Effector memory CD4-positive, alpha-beta T cell (primary cell): ENCODE data around the gene PADI1.

Experiments used
- DNase-seq, 3 donors: peaks; one replicate each; pipeline ENCODE4 v3.0.0-alpha.2; 2020
- H3K27ac ChIP-seq: 2 replicates; pipeline ENCODE4 v1.7.0; 2013; ENCODE audit warnings: mild to moderate bottlenecking, low read length, moderate library complexity; ENCODE audit not compliant: insufficient read depth, poor library complexity, severe bottlenecking
- H3K27me3 ChIP-seq: replicated peaks from 2 replicates; pipeline ENCODE4 v1.7.0; 2013; ENCODE audit warnings: mild to moderate bottlenecking, low read length; ENCODE audit not compliant: insufficient read depth, control insufficient read depth, poor library complexity, severe bottlenecking
- H3K36me3 ChIP-seq: 2 replicates; pipeline ENCODE4 v1.7.0; 2013; ENCODE audit warnings: mild to moderate bottlenecking, low read length, moderate library complexity; ENCODE audit not compliant: control insufficient read depth, insufficient read depth
- H3K4me1 ChIP-seq: 2 replicates; pipeline ENCODE4 v1.7.0; 2013; ENCODE audit warnings: low read length, mild to moderate bottlenecking; ENCODE audit not compliant: control insufficient read depth, insufficient read depth, poor library complexity, severe bottlenecking
- H3K4me3 ChIP-seq: 2 replicates; pipeline ENCODE4 v1.7.0; 2013; ENCODE audit warnings: low read length, low read depth, mild to moderate bottlenecking; ENCODE audit not compliant: insufficient read depth, poor library complexity, severe bottlenecking
- H3K9me3 ChIP-seq: 2 replicates; pipeline ENCODE4 v1.7.0; 2013; ENCODE audit warnings: mild to moderate bottlenecking, low read length, moderate library complexity; ENCODE audit not compliant: control insufficient read depth

PADI1 gene

GRCh38 chr1:17163789-17164666 is 40.9 kb upstream of the PADI1 start:
- no peak overlapping the region for H3K4me3 ChIP-seq
- DNase-seq, result no peak
- H3K9me3 ChIP-seq, result no peaks in the 10 kb centered on the region
- H3K27me3 ChIP-seq, result no peaks in the 10 kb centered on the region
- no peaks in the 10 kb centered on the region for H3K4me1 ChIP-seq
- no peaks in the 10 kb centered on the region for H3K36me3 ChIP-seq
- H3K27ac ChIP-seq, result no peak overlapping the region

- Histone ChIP-seq H3K27me3 (no peaks in the 10 kb centered on the region), H3K36me3 (no peaks in the 10 kb centered on the region), H3K9me3 (no peaks in the 10 kb centered on the region), H3K4me3 (no peak overlapping the region), H3K4me1 (no peaks in the 10 kb centered on the region), H3K27ac (no peak overlapping the region)
- no peak for DNase-seq
Measured at GRCh38 chr1:17165823-17166222, 39.1 kb upstream of the PADI1 start.

- Histone ChIP-seq H3K27ac (no peak overlapping the region), H3K36me3 (no peaks in the 10 kb centered on the region), H3K4me3 (no peak overlapping the region), H3K9me3 (no peaks in the 10 kb centered on the region), H3K4me1 (no peaks in the 10 kb centered on the region), H3K27me3 (no peaks in the 10 kb centered on the region)
- no peak for DNase-seq
Measured at GRCh38 chr1:17167041-17167785, 37.7 kb upstream of the PADI1 start.

- no peak for DNase-seq
- no peaks in the 10 kb centered on the region for H3K36me3 ChIP-seq
- no peaks in the 10 kb centered on the region for H3K4me1 ChIP-seq
- no peaks in the 10 kb centered on the region for H3K9me3 ChIP-seq
- H3K4me3 ChIP-seq, result no peak overlapping the region
- H3K27me3 ChIP-seq, result no peaks in the 10 kb centered on the region
- H3K27ac ChIP-seq, result no peak overlapping the region
Measured at GRCh38 chr1:17167786-17168090, 37.2 kb upstream of the PADI1 start.

- Histone ChIP-seq H3K4me3 (no peak overlapping the region), H3K4me1 (no peaks in the 10 kb centered on the region), H3K27me3 (no peaks in the 10 kb centered on the region), H3K36me3 (no peaks in the 10 kb centered on the region), H3K27ac (no peak overlapping the region), H3K9me3 (no peaks in the 10 kb centered on the region)
- DNase-seq, result no peak
Measured at GRCh38 chr1:17168091-17168876, 36.6 kb upstream of the PADI1 start.

- Histone ChIP-seq H3K4me1 (no peaks in the 10 kb centered on the region), H3K27me3 (no peaks in the 10 kb centered on the region), H3K9me3 (no peaks in the 10 kb centered on the region), H3K27ac (no peak overlapping the region), H3K4me3 (no peak overlapping the region), H3K36me3 (no peaks in the 10 kb centered on the region)
- DNase-seq, result no peak
Measured at GRCh38 chr1:17170571-17170970, 34.4 kb upstream of the PADI1 start.

- no peak overlapping the region for H3K27ac ChIP-seq
- H3K4me3 ChIP-seq, result no peak overlapping the region
- H3K9me3 ChIP-seq, result no peaks in the 10 kb centered on the region
- DNase-seq, result no peak
- H3K4me1 ChIP-seq, result no peaks in the 10 kb centered on the region
- no peaks in the 10 kb centered on the region for H3K36me3 ChIP-seq
- no peaks in the 10 kb centered on the region for H3K27me3 ChIP-seq
Measured at GRCh38 chr1:17173217-17173616, 31.7 kb upstream of the PADI1 start.

- no peak for DNase-seq
- Histone ChIP-seq H3K27ac (no peak overlapping the region), H3K9me3 (no peaks in the 10 kb centered on the region), H3K36me3 (no peaks in the 10 kb centered on the region), H3K27me3 (no peaks in the 10 kb centered on the region), H3K4me3 (no peak overlapping the region), H3K4me1 (peaks cover 2% of the 10 kb centered on the region)
Measured at GRCh38 chr1:17176306-17177061, 28.4 kb upstream of the PADI1 start.

GRCh38 chr1:17177651-17178050 is 27.3 kb upstream of the PADI1 start:
- peaks cover 10% of the 10 kb centered on the region for H3K4me1 ChIP-seq
- H3K36me3 ChIP-seq, result no peaks in the 10 kb centered on the region
- no peak for DNase-seq
- H3K27ac ChIP-seq, result no peak overlapping the region
- H3K27me3 ChIP-seq, result no peaks in the 10 kb centered on the region
- no peak overlapping the region for H3K4me3 ChIP-seq
- H3K9me3 ChIP-seq, result no peaks in the 10 kb centered on the region
